ENCODE data around the gene SETD4.

DNA sequence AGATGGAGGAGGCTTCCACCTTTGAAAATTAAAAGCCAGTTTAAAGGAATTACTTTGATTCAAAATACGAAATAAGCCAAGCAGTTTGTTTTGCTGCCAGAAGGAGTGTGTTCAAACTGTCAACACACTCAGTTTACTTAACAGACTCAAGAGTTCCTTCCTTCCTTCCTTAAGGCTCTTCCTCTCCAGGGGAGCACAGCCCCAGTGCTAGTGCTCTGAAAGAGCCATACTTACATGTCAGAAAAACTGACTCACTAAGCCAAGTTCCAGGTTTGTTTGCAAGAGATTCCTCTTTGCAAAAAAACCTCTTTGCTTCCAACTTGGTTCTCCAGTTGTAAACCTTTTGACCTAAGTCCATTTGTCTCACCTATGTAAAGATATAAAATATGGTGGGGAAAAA is 14.3 kb downstream of the SETD4 start:
- TF ChIP-seq, protein P1, sequence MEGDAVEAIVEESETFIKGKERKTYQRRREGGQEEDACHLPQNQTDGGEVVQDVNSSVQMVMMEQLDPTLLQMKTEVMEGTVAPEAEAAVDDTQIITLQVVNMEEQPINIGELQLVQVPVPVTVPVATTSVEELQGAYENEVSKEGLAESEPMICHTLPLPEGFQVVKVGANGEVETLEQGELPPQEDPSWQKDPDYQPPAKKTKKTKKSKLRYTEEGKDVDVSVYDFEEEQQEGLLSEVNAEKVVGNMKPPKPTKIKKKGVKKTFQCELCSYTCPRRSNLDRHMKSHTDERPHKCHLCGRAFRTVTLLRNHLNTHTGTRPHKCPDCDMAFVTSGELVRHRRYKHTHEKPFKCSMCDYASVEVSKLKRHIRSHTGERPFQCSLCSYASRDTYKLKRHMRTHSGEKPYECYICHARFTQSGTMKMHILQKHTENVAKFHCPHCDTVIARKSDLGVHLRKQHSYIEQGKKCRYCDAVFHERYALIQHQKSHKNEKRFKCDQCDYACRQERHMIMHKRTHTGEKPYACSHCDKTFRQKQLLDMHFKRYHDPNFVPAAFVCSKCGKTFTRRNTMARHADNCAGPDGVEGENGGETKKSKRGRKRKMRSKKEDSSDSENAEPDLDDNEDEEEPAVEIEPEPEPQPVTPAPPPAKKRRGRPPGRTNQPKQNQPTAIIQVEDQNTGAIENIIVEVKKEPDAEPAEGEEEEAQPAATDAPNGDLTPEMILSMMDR (IDR thresholded peaks at IDR 0.05) = no peak
- no peak for TF ChIP-seq POLR2A (IDR thresholded peaks at IDR 0.05)

Data from right lobe of liver (tissue), 4 donors.